Effector memory CD8-positive, alpha-beta T cell (primary cell): ENCODE data around the gene DACT2.
"Not testable (repeated sequence)": the region's sequence is repeated elsewhere in the genome, so short reads cannot be mapped to it uniquely, and the experiment has no call there.

Experiments used
- ATAC-seq: fragments of 150-1000 bp; cut with Tn5 transposase; replicated peaks from 2 replicates; pipeline ENCODE4 v1.10.0; 2021; ENCODE audit warnings: mild to moderate bottlenecking, moderate library complexity
- DNase-seq, 3 experiments: peaks; one replicate each; pipeline ENCODE4 v3.0.0; 2021
- H3K27ac Mint-ChIP-seq, 2 donors: one replicate each; pipeline ENCODE4 v1.8.0; 2022; ENCODE audit warnings: mild to moderate bottlenecking in 2 of 2, mixed read lengths in 2 of 2, moderate library complexity in 2 of 2
- H3K27me3 Mint-ChIP-seq, 2 donors: one replicate each; pipeline ENCODE4 v1.8.0; 2022; ENCODE audit warnings: mixed read lengths in 2 of 2
- H3K36me3 Mint-ChIP-seq: one replicate; pipeline ENCODE4 v1.8.0; 2022; ENCODE audit warnings: mild to moderate bottlenecking, moderate library complexity, mixed read lengths; ENCODE audit not compliant: insufficient read depth
- H3K4me1 Mint-ChIP-seq, 2 donors: one replicate each; pipeline ENCODE4 v1.8.0; 2022; ENCODE audit warnings: low read depth in 2 of 2, mixed read lengths in 2 of 2
- H3K4me3 Mint-ChIP-seq, 2 donors: one replicate each; pipeline ENCODE4 v1.8.0; 2022; ENCODE audit warnings: mild to moderate bottlenecking in 2 of 2, mixed read lengths in 2 of 2, moderate library complexity in 2 of 2
- H3K9me3 Mint-ChIP-seq, 2 donors: one replicate each; pipeline ENCODE4 v1.8.0; 2022; ENCODE audit warnings: mixed read lengths in 2 of 2

Gene DACT2

GRCh38 chr6:168285456-168285855 lies 34.1 kb downstream of the DACT2 start:
- peaks cover 0 to 3% of the 10 kb centered on the region in 2 donors for H3K4me1 Mint-ChIP-seq
- H3K9me3 Mint-ChIP-seq, result no peaks in the 10 kb centered on the region
- ATAC-seq (no peak), DNase-seq (no peak)
- no peak overlapping the region for H3K27ac Mint-ChIP-seq
- H3K27me3 Mint-ChIP-seq, result peaks cover 21 to 32% of the 10 kb centered on the region in 2 donors
- no peaks in the 10 kb centered on the region for H3K36me3 Mint-ChIP-seq
- H3K4me3 Mint-ChIP-seq, result no peak overlapping the region

DNA sequence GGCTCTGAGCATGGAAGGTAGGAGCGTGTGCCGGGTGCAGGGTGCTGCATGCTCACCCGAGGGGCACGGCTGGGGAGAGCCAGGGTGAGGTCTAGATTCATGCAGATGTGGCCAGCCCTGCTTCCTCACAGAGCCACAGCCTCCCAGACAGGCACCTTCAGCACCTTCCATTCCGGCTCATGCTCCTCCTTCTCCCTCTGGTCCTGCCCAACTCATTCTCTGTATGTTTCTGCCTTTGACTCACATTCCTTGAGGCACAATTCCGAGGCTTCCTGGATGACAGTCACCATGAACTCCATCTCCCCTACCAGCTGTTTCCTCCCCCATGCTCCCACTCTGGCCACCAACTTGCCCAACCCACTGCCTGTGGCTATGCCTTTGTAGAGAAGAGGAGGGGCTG lies 35.4 kb downstream of the DACT2 start:
- no peak for DNase-seq
- H3K36me3 Mint-ChIP-seq, result no peaks in the 10 kb centered on the region
- no peak overlapping the region for H3K27ac Mint-ChIP-seq
- peaks cover 0 to 3% of the 10 kb centered on the region in 2 donors for H3K4me1 Mint-ChIP-seq
- no peak overlapping the region for H3K4me3 Mint-ChIP-seq
- ATAC-seq, result no peak
- H3K9me3 Mint-ChIP-seq, result no peaks in the 10 kb centered on the region
- peaks cover 21 to 32% of the 10 kb centered on the region in 2 donors for H3K27me3 Mint-ChIP-seq

DNA sequence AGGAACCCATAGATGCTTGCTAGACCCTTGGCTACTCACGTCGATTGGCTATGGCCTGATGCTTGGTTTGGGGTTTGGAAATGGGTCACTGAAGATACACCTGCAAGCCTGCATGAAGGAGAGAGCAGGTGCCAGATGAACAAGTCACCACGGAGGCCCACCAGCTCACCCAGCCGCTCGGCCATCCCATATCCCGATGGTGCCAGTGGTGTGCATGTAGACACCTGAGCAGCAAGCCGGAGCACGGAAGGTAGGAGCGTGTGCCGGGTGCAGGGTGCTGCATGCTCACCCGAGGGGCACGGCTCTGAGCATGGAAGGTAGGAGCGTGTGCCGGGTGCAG lies 35.9 kb downstream of the DACT2 start:
- H3K27ac Mint-ChIP-seq, result no peak overlapping the region
- H3K27me3 Mint-ChIP-seq, result peaks cover 21 to 32% of the 10 kb centered on the region in 2 donors
- H3K4me3 Mint-ChIP-seq, result no peak overlapping the region
- no peak for DNase-seq
- ATAC-seq, result no peak
- H3K9me3 Mint-ChIP-seq, result no peaks in the 10 kb centered on the region
- H3K36me3 Mint-ChIP-seq, result no peaks in the 10 kb centered on the region
- H3K4me1 Mint-ChIP-seq, result peaks cover 0 to 3% of the 10 kb centered on the region in 2 donors

DNA sequence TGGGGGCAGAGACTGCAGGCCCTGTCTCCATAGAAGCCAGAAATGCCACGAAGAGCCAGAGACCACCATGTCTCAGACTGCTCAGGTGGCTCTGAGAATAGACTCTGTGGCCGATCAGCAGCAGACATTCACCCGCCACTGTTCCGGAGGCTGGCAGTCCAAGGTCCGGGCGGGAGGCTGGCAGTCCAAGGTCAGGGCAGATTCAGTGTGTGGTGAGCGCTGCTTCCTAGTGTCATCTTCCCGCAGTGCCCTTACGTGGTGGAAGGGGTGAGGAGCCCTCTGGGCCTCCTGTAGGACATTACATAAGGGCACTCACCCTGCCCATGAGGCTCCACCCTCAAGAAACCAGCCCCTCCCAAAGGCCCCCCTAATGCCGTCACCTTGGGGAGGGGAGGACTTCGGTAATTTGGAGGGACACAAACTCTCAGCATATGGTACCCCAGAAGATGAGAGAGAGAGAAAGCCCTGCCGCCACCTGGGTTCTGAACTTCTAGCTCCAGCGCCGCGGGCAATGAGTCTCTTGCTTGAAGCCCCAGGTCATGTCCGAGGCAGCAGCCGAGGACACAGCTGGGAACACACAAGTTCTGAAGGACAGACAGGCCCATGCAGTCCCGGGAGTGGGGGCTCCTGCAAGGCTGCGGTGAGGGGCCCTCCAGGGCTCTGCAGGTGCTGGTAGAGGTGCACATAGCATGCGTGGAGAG lies 36.4 kb downstream of the DACT2 start:
- Mint-ChIP-seq H3K4me3 (no peak overlapping the region), H3K36me3 (no peaks in the 10 kb centered on the region), H3K4me1 (peaks cover 0 to 3% of the 10 kb centered on the region in 2 donors), H3K27me3 (peaks cover 21 to 32% of the 10 kb centered on the region in 2 donors), H3K9me3 (no peaks in the 10 kb centered on the region), H3K27ac (no peak overlapping the region)
- ATAC-seq, result no peak
- no peak for DNase-seq

GRCh38 chr6:168281826-168282225 lies 37.8 kb downstream of the DACT2 start:
- ATAC-seq (no peak), DNase-seq (no peak)
- Mint-ChIP-seq H3K9me3 (no peaks in the 10 kb centered on the region), H3K4me3 (no peak overlapping the region), H3K27me3 (peaks cover 32 to 45% of the 10 kb centered on the region in 2 donors), H3K36me3 (no peaks in the 10 kb centered on the region), H3K4me1 (no peaks in the 10 kb centered on the region), H3K27ac (no peak overlapping the region)

DNA sequence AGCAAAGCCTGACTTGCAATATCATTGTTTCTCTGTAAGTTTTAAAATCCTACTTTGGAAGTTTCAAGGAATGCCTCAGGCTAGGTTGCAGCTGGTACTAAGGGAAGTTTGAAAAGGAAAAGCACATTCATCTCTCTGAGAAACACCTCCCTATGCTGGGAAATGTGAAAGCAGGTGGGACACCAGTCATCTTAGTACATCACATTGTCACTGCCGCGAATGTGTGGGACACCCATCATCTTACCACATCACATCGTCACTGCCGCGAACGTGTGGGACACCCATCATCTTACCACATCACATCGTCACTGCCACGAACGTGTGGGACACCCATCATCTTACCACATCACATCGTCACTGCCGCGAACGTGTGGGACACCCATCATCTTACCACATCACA lies 38.3 kb downstream of the DACT2 start:
- not testable (repeated sequence) for H3K27ac Mint-ChIP-seq, ATAC-seq, DNase-seq, H3K4me3 Mint-ChIP-seq, H3K9me3 Mint-ChIP-seq, H3K36me3 Mint-ChIP-seq, H3K4me1 Mint-ChIP-seq
- H3K27me3 Mint-ChIP-seq, result peaks cover 32 to 50% of the 10 kb centered on the region in 2 donors

- H3K27me3 Mint-ChIP-seq, result peaks cover 32 to 55% of the 10 kb centered on the region in 2 donors
- ATAC-seq, result no peak
- no peaks in the 10 kb centered on the region for H3K4me1 Mint-ChIP-seq
- no peaks in the 10 kb centered on the region for H3K9me3 Mint-ChIP-seq
- H3K27ac Mint-ChIP-seq, result no peak overlapping the region
- no peaks in the 10 kb centered on the region for H3K36me3 Mint-ChIP-seq
- H3K4me3 Mint-ChIP-seq, result no peak overlapping the region
- DNase-seq, result no peak
Observed at GRCh38 chr6:168280899-168281245, 38.7 kb downstream of the DACT2 start.

DNA sequence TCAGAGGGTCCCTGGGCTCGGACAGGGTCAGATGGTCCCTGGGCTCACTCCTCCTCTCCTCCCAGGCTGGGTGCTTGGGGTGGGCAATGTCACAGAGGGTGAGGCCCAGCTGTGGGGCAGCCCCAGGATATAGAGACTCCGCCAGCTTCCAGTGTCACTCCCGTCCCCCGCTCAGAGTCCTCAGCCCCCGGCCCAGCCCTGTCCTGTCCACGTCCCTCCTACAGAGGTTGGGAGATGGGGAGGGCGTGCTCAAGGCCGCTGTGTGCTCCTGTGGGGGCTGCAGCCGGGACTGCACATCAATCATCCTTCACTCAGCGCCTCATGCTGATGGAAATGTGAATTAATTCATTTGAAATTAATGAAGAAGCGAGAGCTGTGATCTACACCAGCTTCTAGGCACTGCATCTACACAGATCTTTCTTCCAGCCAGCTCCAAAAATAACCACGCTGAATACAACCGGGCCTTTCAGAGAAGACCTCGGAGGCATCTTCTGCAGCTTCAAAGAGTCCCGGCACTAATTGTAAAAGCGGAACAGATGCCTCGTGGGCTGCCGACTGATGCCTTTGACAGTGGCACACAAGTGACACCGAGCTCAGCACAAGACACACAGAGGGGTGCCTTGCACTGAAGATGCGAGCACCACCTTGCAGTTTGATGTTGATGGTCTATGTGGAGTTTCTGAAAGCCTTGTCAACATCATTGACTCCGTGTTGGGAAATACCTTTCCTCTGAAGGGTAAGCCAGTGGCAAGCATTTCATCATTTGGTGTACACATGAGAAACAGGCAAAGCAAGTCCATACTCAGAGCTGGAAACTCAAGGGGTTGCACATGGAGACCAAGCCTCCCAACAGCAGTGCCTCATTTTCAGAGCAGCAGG lies 39.3 kb downstream of the DACT2 start:
- Mint-ChIP-seq H3K27me3 (peaks cover 32 to 61% of the 10 kb centered on the region in 2 donors), H3K9me3 (no peaks in the 10 kb centered on the region), H3K4me3 (no peak overlapping the region), H3K27ac (no peak overlapping the region), H3K4me1 (no peaks in the 10 kb centered on the region), H3K36me3 (no peaks in the 10 kb centered on the region)
- DNase-seq, result no peak
- ATAC-seq, result no peak

- no peak for DNase-seq
- ATAC-seq, result no peak
- no peaks in the 10 kb centered on the region for H3K4me1 Mint-ChIP-seq
- H3K4me3 Mint-ChIP-seq, result no peak overlapping the region
- no peaks in the 10 kb centered on the region for H3K36me3 Mint-ChIP-seq
- H3K9me3 Mint-ChIP-seq, result no peaks in the 10 kb centered on the region
- peaks cover 33 to 69% of the 10 kb centered on the region in 2 donors for H3K27me3 Mint-ChIP-seq
- H3K27ac Mint-ChIP-seq, result no peak overlapping the region
Observed at GRCh38 chr6:168279403-168279935, 40.1 kb downstream of the DACT2 start.

DNA sequence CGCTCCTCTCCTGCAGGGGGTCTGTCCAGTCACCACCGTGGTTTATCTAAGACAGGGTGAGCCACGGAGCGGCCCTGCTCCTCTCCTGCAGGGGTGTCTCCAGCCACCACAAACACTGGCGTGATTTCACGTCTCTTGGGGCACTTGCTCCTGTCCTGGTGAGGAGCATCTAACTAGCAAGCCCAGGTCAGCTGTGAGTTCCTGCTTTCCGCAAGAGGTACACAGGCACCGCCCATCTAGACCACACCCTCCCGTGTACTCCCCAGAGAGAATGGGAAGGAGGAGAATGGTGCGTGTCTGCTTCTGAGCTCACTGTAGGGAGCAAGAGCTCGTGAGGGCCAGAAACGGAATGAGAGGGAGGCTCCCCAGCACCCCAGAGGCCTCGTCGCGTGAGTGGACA lies 40.7 kb downstream of the DACT2 start:
- DNase-seq (no peak), ATAC-seq (no peak)
- no peak overlapping the region for H3K4me3 Mint-ChIP-seq
- H3K4me1 Mint-ChIP-seq, result no peaks in the 10 kb centered on the region
- no peaks in the 10 kb centered on the region for H3K36me3 Mint-ChIP-seq
- H3K27ac Mint-ChIP-seq, result no peak overlapping the region
- H3K27me3 Mint-ChIP-seq, result peaks cover 30 to 71% of the 10 kb centered on the region in 2 donors
- no peaks in the 10 kb centered on the region for H3K9me3 Mint-ChIP-seq

GRCh38 chr6:168277274-168277669 lies 42.3 kb downstream of the DACT2 start:
- peaks cover 23 to 55% of the 10 kb centered on the region in 2 donors for H3K27me3 Mint-ChIP-seq
- no peaks in the 10 kb centered on the region for H3K36me3 Mint-ChIP-seq
- DNase-seq (no peak), ATAC-seq (no peak)
- no peak overlapping the region for H3K27ac Mint-ChIP-seq
- H3K9me3 Mint-ChIP-seq, result no peaks in the 10 kb centered on the region
- no peaks in the 10 kb centered on the region for H3K4me1 Mint-ChIP-seq
- no peak overlapping the region for H3K4me3 Mint-ChIP-seq

DNA sequence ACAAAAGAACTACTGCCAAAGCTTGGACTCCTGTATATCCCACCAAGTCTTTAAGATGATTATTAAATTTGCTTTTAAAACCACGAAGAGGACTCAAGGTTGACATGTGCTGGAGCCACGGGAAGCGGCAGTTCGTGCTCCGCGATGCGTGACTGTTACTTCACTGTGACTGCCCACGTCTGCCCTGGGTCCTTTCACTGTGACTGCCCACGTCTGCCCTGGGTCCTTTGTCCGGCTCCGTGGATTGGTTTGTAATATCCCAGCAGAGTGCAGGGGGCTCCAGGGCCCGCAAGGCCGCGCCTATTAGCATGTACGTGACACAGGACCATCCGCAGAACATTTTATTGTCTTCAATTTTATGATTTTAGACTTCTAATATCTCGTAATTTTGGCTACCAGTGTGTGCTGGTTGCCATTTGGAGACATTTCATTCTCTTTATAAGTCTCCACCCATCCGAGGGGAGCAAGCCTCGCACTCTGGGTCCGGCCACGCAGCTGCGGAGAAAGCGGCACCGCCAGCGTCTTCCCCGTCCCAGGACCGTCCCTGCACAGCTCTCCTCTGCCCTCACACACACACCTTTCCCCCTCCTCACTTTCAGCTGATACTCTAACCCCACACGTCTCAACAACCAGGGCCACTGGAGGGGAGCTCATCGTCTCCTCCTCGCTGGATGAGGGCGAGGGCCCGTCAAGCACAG lies 42.9 kb downstream of the DACT2 start:
- Mint-ChIP-seq H3K27ac (no peak overlapping the region), H3K4me1 (no peaks in the 10 kb centered on the region), H3K4me3 (no peak overlapping the region), H3K36me3 (no peaks in the 10 kb centered on the region), H3K27me3 (peaks cover 18 to 50% of the 10 kb centered on the region in 2 donors), H3K9me3 (no peaks in the 10 kb centered on the region)
- DNase-seq (no peak), ATAC-seq (no peak)

DNA sequence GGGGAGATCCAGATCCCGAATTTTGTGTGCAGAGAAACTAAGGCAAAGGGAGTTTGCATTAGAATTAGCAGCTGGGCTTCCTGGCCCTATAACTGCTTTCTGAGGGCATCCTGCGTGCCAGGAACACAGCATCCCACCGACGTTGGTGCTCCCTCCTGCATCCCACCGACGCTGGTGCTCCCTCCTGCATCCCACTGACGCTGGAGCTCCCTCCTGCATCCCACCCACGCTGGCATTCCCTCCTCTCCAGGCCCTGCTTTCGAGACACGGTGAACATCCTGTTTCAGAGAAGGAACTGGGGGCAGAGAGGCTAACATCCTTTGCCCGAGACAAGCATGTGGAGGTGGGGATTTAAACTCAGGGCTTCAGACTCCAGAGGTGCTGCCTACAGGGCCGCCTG lies 44.4 kb downstream of the DACT2 start:
- Mint-ChIP-seq H3K27me3 (peaks cover 17 to 39% of the 10 kb centered on the region in 2 donors), H3K4me3 (no peak overlapping the region), H3K36me3 (no peaks in the 10 kb centered on the region), H3K9me3 (no peaks in the 10 kb centered on the region), H3K27ac (no peak overlapping the region), H3K4me1 (no peaks in the 10 kb centered on the region)
- DNase-seq (no peak), ATAC-seq (no peak)
